H1 (cell line): ENCODE data around the gene MAGI1. TPM values are rescaled to one million over a fixed set of nuclear protein-coding genes. Genes with fewer than 3 reads are reported as not detected.

Source experiments
- CTCF ChIA-PET: fragments of 300-600 bp; sonication (Branson Sonifier 250); formaldehyde crosslinking; loops from one replicate; lab custom pipeline; 2021; ENCODE audit not compliant: partially characterized antibody; lab: Charles Lee
- POLR2A ChIA-PET: fragments of 300-600 bp; sonication (Branson Sonifier 250); formaldehyde crosslinking; loops from one replicate; lab custom pipeline; 2021; ENCODE audit warnings: inconsistent platforms; ENCODE audit not compliant: partially characterized antibody; lab: Charles Lee
- DNase-seq, 2 experiments: peaks; one replicate each; pipeline versions ENCODE4 v3.0.0 to v3.0.0-alpha.2; 2010 to 2022; ENCODE audit warnings: low spot score in 2 of 2, low read depth in 1 of 2, mixed read lengths in 1 of 2
- FAIRE-seq: peaks from 2 replicates; lab custom pipeline; 2011; peaks lifted over from hg19 to GRCh38; lab: Jason Lieb, UNC
- H2AFZ ChIP-seq: 2 replicates; pipeline ENCODE4 v1.8.1; 2012; ENCODE audit warnings: low read length, inconsistent platforms
- H2AK5ac ChIP-seq: 2 replicates; pipeline ENCODE4 v1.6.1; 2013; ENCODE audit warnings: low read depth, low read length
- H2BK120ac ChIP-seq: replicated peaks from 2 replicates; pipeline ENCODE3; 2013; ENCODE audit warnings: low read depth, low read length, inconsistent platforms
- H2BK12ac ChIP-seq: 2 replicates; pipeline ENCODE4 v1.6.1; 2013; ENCODE audit warnings: low read depth, low read length
- H2BK15ac ChIP-seq: 2 replicates; pipeline ENCODE4 v1.6.1; 2013; ENCODE audit warnings: low read length
- H2BK20ac ChIP-seq: 2 replicates; pipeline ENCODE4 v1.6.1; 2013; ENCODE audit warnings: low read length
- H2BK5ac ChIP-seq: 2 replicates; pipeline ENCODE4 v1.6.1; 2013; ENCODE audit warnings: low read depth, low read length
- H3K14ac ChIP-seq: 2 replicates; pipeline ENCODE4 v1.6.1; 2013; ENCODE audit warnings: inconsistent platforms; ENCODE audit not compliant: insufficient read length
- H3K18ac ChIP-seq: 2 replicates; pipeline ENCODE4 v1.6.1; 2013; ENCODE audit warnings: low read length; ENCODE audit errors: extremely low read depth
- H3K23ac ChIP-seq: 2 replicates; pipeline ENCODE4 v1.6.1; 2013; ENCODE audit warnings: inconsistent platforms; ENCODE audit not compliant: insufficient read length
- H3K23me2 ChIP-seq: 2 replicates; pipeline ENCODE4 v1.6.1; 2013; ENCODE audit warnings: low read depth, low read length
- H3K27ac ChIP-seq: 2 replicates; pipeline ENCODE4 v1.6.1; 2011; ENCODE audit warnings: low read depth, low read length, inconsistent platforms
- H3K27me3 ChIP-seq, 4 experiments: replicated peaks in 1 of 4; 1 replicate in 1 of 4; 2 replicates in 3 of 4; pipeline versions ENCODE4 v1.6.1 to v1.8.1; 2011 to 2013; ENCODE audit warnings: low read length in 3 of 4, mild to moderate bottlenecking in 3 of 4, inconsistent platforms in 2 of 4, mixed read lengths in 2 of 4, moderate library complexity in 1 of 4; ENCODE audit not compliant: control insufficient read depth in 3 of 4, insufficient read depth in 3 of 4; ENCODE audit errors: extremely low read depth in 1 of 4
- H3K36me3 ChIP-seq, 4 experiments: 2 replicates each; pipeline versions ENCODE4 v1.6.1 to v1.8.1; 2011 to 2013; ENCODE audit warnings: mild to moderate bottlenecking in 4 of 4, low read length in 3 of 4, moderate library complexity in 2 of 4, control low read depth in 1 of 4, inconsistent platforms in 1 of 4; ENCODE audit not compliant: insufficient read depth in 4 of 4, control insufficient read depth in 2 of 4
- H3K4ac ChIP-seq: replicated peaks from 2 replicates; pipeline ENCODE3; 2013; ENCODE audit warnings: low read length, low read depth, mixed read lengths, inconsistent platforms; ENCODE audit not compliant: insufficient read length
- H3K4me1 ChIP-seq, 4 experiments: replicated peaks in 1 of 4; 1 replicate in 1 of 4; 2 replicates in 3 of 4; pipeline versions ENCODE4 v1.6.1 to v1.8.1; 2011 to 2013; ENCODE audit warnings: low read length in 3 of 4, inconsistent platforms in 2 of 4, mixed read lengths in 1 of 4; ENCODE audit not compliant: insufficient read depth in 4 of 4, control insufficient read depth in 3 of 4
- H3K4me2 ChIP-seq, 2 experiments: 2 replicates each; pipeline versions ENCODE4 v1.6.1 to v1.8.1; 2011 to 2013; ENCODE audit warnings: low read depth in 2 of 2, low read length in 2 of 2, control low read depth in 1 of 2, inconsistent platforms in 1 of 2, mild to moderate bottlenecking in 1 of 2; ENCODE audit not compliant: insufficient read depth in 1 of 2
- H3K4me3 ChIP-seq, 4 experiments: fragments of 200-600, 300-600 bp in 1 of 4; sonication (generic), shearing (Covaris generic), sonication (Bioruptor Twin) in 1 of 4; 2 replicates each; pipeline versions ENCODE4 v1.5.1 to v1.8.1; 2011 to 2016; ENCODE audit warnings: low read length in 4 of 4, low read depth in 3 of 4, control low read depth in 2 of 4, inconsistent platforms in 2 of 4, mild to moderate bottlenecking in 2 of 4, mixed read lengths in 1 of 4, moderate library complexity in 1 of 4; ENCODE audit not compliant: insufficient read depth in 2 of 4; ENCODE audit errors: extremely low read depth in 1 of 4
- H3K56ac ChIP-seq: replicated peaks from 2 replicates; pipeline ENCODE3; 2013; ENCODE audit warnings: low read depth, mild to moderate bottlenecking, mixed read lengths, low read length, inconsistent platforms; ENCODE audit not compliant: insufficient read length
- H3K79me1 ChIP-seq: 2 replicates; pipeline ENCODE4 v1.6.1; 2013; ENCODE audit warnings: low read depth, low read length, control low read depth
- H3K79me2 ChIP-seq, 2 experiments: 2 replicates each; pipeline versions ENCODE4 v1.6.1 to v1.8.1; 2012 to 2013; ENCODE audit warnings: low read length in 2 of 2, mild to moderate bottlenecking in 2 of 2, inconsistent platforms in 1 of 2; ENCODE audit not compliant: insufficient read depth in 2 of 2, control insufficient read depth in 1 of 2
- H3K9ac ChIP-seq, 4 experiments: replicated peaks in 1 of 4; 1 replicate in 1 of 4; 2 replicates in 3 of 4; pipeline versions ENCODE4 v1.6.1 to v1.8.1; 2011 to 2013; ENCODE audit warnings: low read depth in 3 of 4, low read length in 3 of 4, control low read depth in 2 of 4, mild to moderate bottlenecking in 2 of 4, moderate library complexity in 2 of 4, inconsistent platforms in 1 of 4; ENCODE audit errors: extremely low read depth in 1 of 4
- H3K9me3 ChIP-seq, 2 experiments: 2 replicates each; pipeline versions ENCODE4 v1.6.1 to v1.8.1; 2012 to 2013; ENCODE audit warnings: mild to moderate bottlenecking in 2 of 2, moderate library complexity in 2 of 2, control low read depth in 1 of 2, inconsistent platforms in 1 of 2, low read depth in 1 of 2, low read length in 1 of 2, mixed read lengths in 1 of 2; ENCODE audit not compliant: insufficient read depth in 2 of 2
- H4K20me1 ChIP-seq, 2 experiments: replicated peaks in 1 of 2; 2 replicates each; pipeline versions ENCODE3 to v1.8.1; 2011 to 2013; ENCODE audit warnings: inconsistent platforms in 2 of 2, low read length in 2 of 2, mild to moderate bottlenecking in 1 of 2; ENCODE audit not compliant: insufficient read depth in 2 of 2, control insufficient read depth in 1 of 2
- H4K5ac ChIP-seq: 2 replicates; pipeline ENCODE4 v1.6.1; 2013; ENCODE audit warnings: low read length, low read depth, mixed read lengths, inconsistent platforms; ENCODE audit not compliant: insufficient read length
- H4K8ac ChIP-seq: 2 replicates; pipeline ENCODE4 v1.8.0; 2013; ENCODE audit warnings: mild to moderate bottlenecking, moderate library complexity, low read length, inconsistent platforms; ENCODE audit not compliant: insufficient read depth; ENCODE audit errors: extremely low read depth
- H4K91ac ChIP-seq: replicated peaks from 2 replicates; pipeline ENCODE3; 2013; ENCODE audit warnings: low read length, mixed read lengths, inconsistent platforms; ENCODE audit not compliant: insufficient read length
- ASH2L ChIP-seq: fragments of 200-600, 300-600 bp; sonication (generic); IDR thresholded peaks from one replicate; pipeline ENCODE4 v1.7.1; 2017; ENCODE audit warnings: low read length
- CHD2 ChIP-seq: IDR thresholded peaks from 2 replicates; pipeline ENCODE4 v1.6.1; 2012; ENCODE audit warnings: low read length, improper control_type of control experiment
- EZH2 ChIP-seq: fragments of 200-600 bp; sonication (generic); IDR thresholded peaks from 2 replicates; pipeline ENCODE4 v1.7.1; 2012; ENCODE audit warnings: low read depth, mild to moderate bottlenecking, moderate library complexity, low read length, inconsistent platforms; ENCODE audit not compliant: severe bottlenecking
- FOSL1 ChIP-seq: IDR thresholded peaks from 2 replicates; pipeline ENCODE4 v1.6.1; 2011; ENCODE audit warnings: mild to moderate bottlenecking, low read depth, low read length, moderate library complexity; ENCODE audit not compliant: insufficient read depth
- GTF2F1 ChIP-seq: IDR thresholded peaks from 2 replicates; pipeline ENCODE4 v1.6.1; 2012; ENCODE audit warnings: low read depth, low read length, improper control_type of control experiment, borderline replicate concordance
- MAFK ChIP-seq: IDR thresholded peaks from 2 replicates; pipeline ENCODE4 v1.6.1; 2012; ENCODE audit warnings: low read depth, mild to moderate bottlenecking, improper control_type of control experiment, low read length
- RNF2 ChIP-seq: fragments of 200-900, 300-1000 bp; sonication (generic); IDR thresholded peaks from 2 replicates; pipeline ENCODE4 v1.7.1; 2016; ENCODE audit warnings: borderline replicate concordance, low read depth, mild to moderate bottlenecking, antibody characterized with exemption, low read length; ENCODE audit not compliant: poor library complexity, severe bottlenecking; ENCODE audit errors: missing control alignments
- SIN3A ChIP-seq, 2 experiments: IDR thresholded peaks in 1 of 2; conservative IDR thresholded peaks in 1 of 2; 2 replicates each; pipeline ENCODE4 v1.6.1; 2011 to 2012; ENCODE audit warnings: low read length in 2 of 2, improper control_type of control experiment in 1 of 2, low read depth in 1 of 2, mild to moderate bottlenecking in 1 of 2
- SUZ12 ChIP-seq: fragments of 200-600 bp; sonication (generic); IDR thresholded peaks from 2 replicates; pipeline ENCODE4 v1.6.1; 2012; ENCODE audit warnings: mild to moderate bottlenecking, inconsistent platforms, low read length, moderate library complexity, mixed read lengths
- WGBS, 2 experiments: shearing (Covaris generic) in 1 of 2; methylation state at CpG; one replicate each; pipeline versions ENCODE4 v1.1.6 to v1.1.7; 2013 to 2015; ENCODE audit warnings: low lambda C conversion rate in 2 of 2, mixed read lengths in 2 of 2, inconsistent platforms in 1 of 2, low coverage in 1 of 2, missing lambda C conversion rate in 1 of 2; ENCODE audit not compliant: insufficient replicate concordance in 2 of 2, insufficient coverage in 1 of 2, insufficient read length in 1 of 2; ENCODE audit errors: extremely low coverage in 1 of 2, missing lambda C conversion rate in 1 of 2; 5-methylcytosine and 5-hydroxymethylcytosine counted together
- polyA plus RNA-seq, 7 experiments: library from polyadenylated mRNA; depleted of rRNA in 3 of 7; stranded (reverse) in 5 of 7; unstranded in 2 of 7; fragments of >200 nt in 5 of 7; fragments of 200-250 nt in 2 of 7; gene quantifications; 1 replicate in 5 of 7; 2 replicates in 1 of 7; 4 replicates in 1 of 7; pipeline versions ENCODE4 v1.2.1 to v1.2.3, GENCODE V29; 2011 to 2013; ENCODE audit warnings: missing spikeins in 2 of 7, mixed read lengths in 2 of 7
- total RNA-seq: library from RNA; stranded (reverse); fragmentation: NEBNext Ultra II Directional; extraction: Animal tissue kit (Norgen Biotek cat#: 25700); gene quantifications from 2 replicates; pipeline ENCODE4 v1.2.1, GENCODE V29; 2021
- TF ChIP-seq, protein P1 (sequence below): IDR thresholded peaks from 2 replicates; pipeline ENCODE4 v1.6.1; 2012; ENCODE audit warnings: inconsistent platforms
- TF ChIP-seq, protein P2 (sequence below): IDR thresholded peaks from 2 replicates; pipeline ENCODE4 v1.6.1; 2012; ENCODE audit warnings: low read length, inconsistent platforms

MAGI1 gene
- total and polyA plus RNA-seq, 2 of the 8 experiments (the other 6 are each of a cell fraction or from before 2014, with no cell fraction given), result 19.8 to 78.0 TPM

DNA sequence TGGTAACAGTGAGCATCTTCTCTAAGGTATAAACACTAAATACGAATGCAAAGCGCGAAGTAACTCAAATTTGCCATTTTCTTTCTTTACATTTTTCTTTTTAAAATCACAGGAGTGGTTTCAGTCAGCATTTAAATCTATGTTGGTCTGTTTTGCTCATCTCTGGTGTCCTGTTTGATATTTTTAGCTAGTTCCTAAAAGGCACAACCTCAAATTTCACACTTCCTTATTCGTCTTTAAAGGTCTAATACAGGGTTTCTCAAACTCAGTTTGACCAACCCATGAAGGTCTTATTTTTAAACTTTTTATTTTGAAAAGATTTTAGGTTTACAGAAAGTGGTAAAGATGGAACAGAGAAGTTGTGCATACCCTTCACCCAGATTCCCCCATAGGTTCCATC, 201.1 kb downstream of the MAGI1 start:
- Histone ChIP-seq H4K5ac (no peak overlapping the region), H2AK5ac (no peak overlapping the region), H3K4me3 (no peak overlapping the region), H3K36me3 (no peaks in the 10 kb centered on the region), H2BK12ac (no peak overlapping the region; the same call in 1 of the 2 replicates), H3K9ac (no peak overlapping the region), H3K56ac (no peak overlapping the region), H3K27ac (no peak overlapping the region), H3K27me3 (no peaks in the 10 kb centered on the region), H3K14ac (no peak overlapping the region), H2BK5ac (no peak overlapping the region), H2BK20ac (no peak overlapping the region), H2BK120ac (no peak overlapping the region), H4K91ac (no peak overlapping the region), H3K79me1 (no peaks in the 10 kb centered on the region), H3K23me2 (no peaks in the 10 kb centered on the region), H4K20me1 (no peaks in the 10 kb centered on the region), H3K79me2 (peaks cover 0 to 9% of the 10 kb centered on the region in 2 experiments; a peak in 2 of 4 replicates), H3K23ac (no peak overlapping the region), H2BK15ac (no peak overlapping the region), H3K4me2 (no peak overlapping the region), H3K4ac (no peak overlapping the region), H3K4me1 (no peaks in the 10 kb centered on the region), H3K18ac (no peak overlapping the region), H4K8ac (no peak overlapping the region), H3K9me3 (no peaks in the 10 kb centered on the region), H2AFZ (no peak overlapping the region)
- FAIRE-seq (no peak), DNase-seq (no peak)
- WGBS, 2 experiments, result 88% methylated on average over 4 of the region's 4 CpGs; no CpG with 5 or more reads in 1 of the 2 experiments
- POLR2A ChIA-PET, result no interaction called here
- CTCF ChIA-PET, result interaction anchor here (1.0 to 1.5 kb wide), 2 partner anchors 111 to 253 kb away, joined by 3 to 5 read pairs; no protein-coding TSS in a partner anchor
- no peak for TF ChIP-seq ASH2L
- TF ChIP-seq FOSL1, result no peak
- TF ChIP-seq SIN3A (conservative IDR thresholded peaks at IDR 0.05 in 1 of 2, IDR thresholded peaks at IDR 0.05 in 1 of 2; ENCODE audit: low read depth in 1 of 2, low read length in 2 of 2), result no peak
- TF ChIP-seq, protein P1, sequence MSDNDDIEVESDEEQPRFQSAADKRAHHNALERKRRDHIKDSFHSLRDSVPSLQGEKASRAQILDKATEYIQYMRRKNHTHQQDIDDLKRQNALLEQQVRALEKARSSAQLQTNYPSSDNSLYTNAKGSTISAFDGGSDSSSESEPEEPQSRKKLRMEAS, result no peak
- no peak for TF ChIP-seq SUZ12
- TF ChIP-seq CHD2, result no peak
- TF ChIP-seq MAFK, result no peak
- no peak for TF ChIP-seq EZH2
- TF ChIP-seq, protein P2, sequence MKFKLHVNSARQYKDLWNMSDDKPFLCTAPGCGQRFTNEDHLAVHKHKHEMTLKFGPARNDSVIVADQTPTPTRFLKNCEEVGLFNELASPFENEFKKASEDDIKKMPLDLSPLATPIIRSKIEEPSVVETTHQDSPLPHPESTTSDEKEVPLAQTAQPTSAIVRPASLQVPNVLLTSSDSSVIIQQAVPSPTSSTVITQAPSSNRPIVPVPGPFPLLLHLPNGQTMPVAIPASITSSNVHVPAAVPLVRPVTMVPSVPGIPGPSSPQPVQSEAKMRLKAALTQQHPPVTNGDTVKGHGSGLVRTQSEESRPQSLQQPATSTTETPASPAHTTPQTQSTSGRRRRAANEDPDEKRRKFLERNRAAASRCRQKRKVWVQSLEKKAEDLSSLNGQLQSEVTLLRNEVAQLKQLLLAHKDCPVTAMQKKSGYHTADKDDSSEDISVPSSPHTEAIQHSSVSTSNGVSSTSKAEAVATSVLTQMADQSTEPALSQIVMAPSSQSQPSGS, result no peak
- no peak for TF ChIP-seq RNF2
- no peak for TF ChIP-seq GTF2F1
